GM10266 (cell line): Measurements from ENCODE around the gene LMO1.

ENCODE experiments used
- DNase-seq: peaks from one replicate; pipeline ENCODE4 v3.0.0; 2012; ENCODE audit errors: extremely low spot score
- CTCF ChIP-seq: IDR thresholded peaks from 2 replicates; pipeline ENCODE4 v1.5.1; 2012; ENCODE audit warnings: mild to moderate bottlenecking, low read depth; ENCODE audit not compliant: control insufficient read depth, insufficient read depth; ENCODE audit errors: missing control alignments

Gene LMO1

GRCh38 chr11:8192016-8192895 lies 71.4 kb downstream of the LMO1 start:
- DNase-seq = peak; percentile 78
- peak; percentile 92 for TF ChIP-seq CTCF

GRCh38 chr11:8190431-8190830 lies 73.2 kb downstream of the LMO1 start:
- TF ChIP-seq CTCF = no peak
- no peak for DNase-seq

- DNase-seq = no peak
Observed at GRCh38 chr11:8186429-8186828, 77.2 kb downstream of the LMO1 start.

GRCh38 chr11:8183111-8183510 lies 80.6 kb downstream of the LMO1 start:
- no peak for DNase-seq
- no peak for TF ChIP-seq CTCF

More at GRCh38 chr11:8186429-8186828, 77.2 kb downstream of the LMO1 start:
- no peak for TF ChIP-seq CTCF

GRCh38 chr11:8180469-8180868 lies 83.2 kb downstream of the LMO1 start:
- TF ChIP-seq CTCF = no peak
- DNase-seq = no peak

GRCh38 chr11:8178297-8178696 lies 85.4 kb downstream of the LMO1 start:
- no peak for TF ChIP-seq CTCF
- no peak for DNase-seq

- no peak for DNase-seq
- TF ChIP-seq CTCF = no peak
Observed at GRCh38 chr11:8177136-8177535, 86.5 kb downstream of the LMO1 start.
